GM12891 (cell line): ENCODE results near the gene SGSH.

Source experiments
- PAX5 ChIP-seq: IDR thresholded peaks from 2 replicates; pipeline ENCODE4 v1.6.1; 2011; ENCODE audit warnings: low read length, moderate library complexity, mild to moderate bottlenecking; ENCODE audit not compliant: insufficient read depth, severe bottlenecking
- POLR2A ChIP-seq: IDR thresholded peaks from 2 replicates; pipeline ENCODE4 v1.6.1; 2011; ENCODE audit warnings: low read depth, low read length, control low read depth
- POLR2AphosphoS5 ChIP-seq: IDR thresholded peaks from 2 replicates; pipeline ENCODE4 v1.6.1; 2011; ENCODE audit warnings: low read depth, low read length, control low read depth
- POU2F2 ChIP-seq: IDR thresholded peaks from 2 replicates; pipeline ENCODE4 v1.6.1; 2011; ENCODE audit warnings: low read depth, mild to moderate bottlenecking, control low read depth, low read length, moderate library complexity
- SPI1 ChIP-seq: IDR thresholded peaks from 2 replicates; pipeline ENCODE4 v1.6.1; 2011; ENCODE audit warnings: low read depth, low read length, control low read depth
- TAF1 ChIP-seq: IDR thresholded peaks from 2 replicates; pipeline ENCODE4 v1.6.1; 2011; ENCODE audit warnings: low read depth, low read length, control low read depth

GRCh38 chr17:80201446-80201845 lies 18.7 kb downstream of the SGSH start:
- TF ChIP-seq POLR2A (no peak), POLR2AphosphoS5 (no peak), SPI1 (no peak), PAX5 (no peak), TAF1 (no peak), POU2F2 (no peak)
